Ectodermal cell (in vitro differentiated cells): ENCODE data around the gene C3orf80. TPM values are rescaled to one million over a fixed set of nuclear protein-coding genes. Genes with fewer than 3 reads are reported as not detected.
"Not testable (repeated sequence)": the region's sequence is repeated elsewhere in the genome, so short reads cannot be mapped to it uniquely, and the experiment has no call there.

ENCODE experiments used
- H3K27ac ChIP-seq: 2 replicates; pipeline ENCODE4 v1.7.0; 2013; ENCODE audit warnings: mild to moderate bottlenecking, low read depth, low read length; ENCODE audit not compliant: insufficient read depth, poor library complexity, severe bottlenecking
- H3K27me3 ChIP-seq: 2 replicates; pipeline ENCODE4 v1.7.0; 2013; ENCODE audit warnings: mild to moderate bottlenecking, low read length; ENCODE audit not compliant: insufficient read depth, control insufficient read depth, poor library complexity, severe bottlenecking
- H3K36me3 ChIP-seq: one replicate; pipeline ENCODE4 v1.7.0; 2013; ENCODE audit warnings: low read length; ENCODE audit not compliant: control insufficient read depth, insufficient read depth
- H3K4me1 ChIP-seq: one replicate; pipeline ENCODE4 v1.7.0; 2013; ENCODE audit warnings: low read length; ENCODE audit not compliant: control insufficient read depth, insufficient read depth
- H3K4me3 ChIP-seq: 2 replicates; pipeline ENCODE4 v1.7.0; 2013; ENCODE audit warnings: low read depth, low read length, control low read depth; ENCODE audit not compliant: insufficient read depth
- H3K9me3 ChIP-seq: 2 replicates; pipeline ENCODE4 v1.7.0; 2013; ENCODE audit warnings: mild to moderate bottlenecking, low read length, moderate library complexity; ENCODE audit not compliant: control insufficient read depth
- WGBS, 2 experiments: methylation state at CpG; one replicate each; pipeline ENCODE4 v1.1.7; 2013; ENCODE audit warnings: missing lambda C conversion rate in 2 of 2; 5-methylcytosine and 5-hydroxymethylcytosine counted together
- polyA plus RNA-seq, 4 experiments: library from polyadenylated mRNA; stranded (reverse); fragments of 50-300 nt; gene quantifications; one replicate each; pipeline ENCODE4 v1.2.3, GENCODE V29; 2013

The C3orf80 gene
- polyA plus RNA-seq (2013, experiment 1 of 4) = 0.15 TPM
- polyA plus RNA-seq (2013, experiment 2 of 4) = not detected
- polyA plus RNA-seq (2013, experiment 3 of 4) = not detected
- polyA plus RNA-seq (2013, experiment 4 of 4) = 0.16 TPM

DNA sequence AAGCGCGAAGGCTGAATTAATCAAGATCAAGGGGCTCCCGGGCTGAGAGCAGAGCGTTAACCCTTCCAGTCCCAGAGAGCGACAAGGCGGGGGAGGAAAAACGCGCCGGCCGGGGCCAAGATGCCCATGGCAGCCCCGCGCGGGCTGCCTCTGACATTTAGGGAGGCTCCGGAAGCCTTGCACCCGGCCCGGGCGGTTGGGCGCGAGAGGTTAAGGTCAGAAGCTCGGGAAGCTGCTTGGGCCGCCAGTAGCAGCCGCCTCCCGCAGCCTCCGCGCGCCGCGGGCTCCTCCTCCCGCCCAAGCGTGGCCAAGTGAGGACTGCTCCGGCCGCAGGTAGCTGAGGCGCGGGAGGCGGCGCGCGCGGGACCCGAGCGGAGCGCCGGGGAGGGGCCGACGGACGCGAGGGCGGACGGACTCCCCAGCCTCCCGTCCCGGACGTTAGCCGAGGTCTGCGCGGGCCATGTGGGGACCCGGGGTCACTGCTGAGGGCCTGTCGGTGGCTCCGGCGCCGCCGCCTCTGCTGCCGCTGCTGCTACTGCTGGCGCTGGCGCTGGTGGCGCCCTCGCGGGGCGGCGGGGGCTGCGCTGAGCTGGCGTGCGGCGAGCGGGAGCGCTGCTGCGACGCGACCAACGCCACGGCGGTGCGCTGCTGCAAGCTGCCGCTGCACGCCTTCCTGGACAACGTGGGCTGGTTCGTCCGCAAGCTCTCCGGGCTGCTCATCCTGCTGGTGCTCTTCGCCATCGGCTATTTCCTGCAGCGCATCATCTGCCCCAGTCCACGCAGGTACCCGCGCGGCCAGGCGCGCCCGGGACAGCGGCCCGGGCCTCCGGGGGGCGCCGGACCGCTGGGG, at the start of gene C3orf80:
TSS of gene C3orf80 (plus strand) at position 247 of the 850 bp plus-strand sequence. CDS start at position 461, 214 bp downstream.
- Histone ChIP-seq H3K36me3 (no peaks in the 10 kb centered on the region), H3K9me3 (no peaks in the 10 kb centered on the region), H3K27ac (no peak within 1 kb of the TSS), H3K4me3 (peak within 1 kb of the TSS; percentile 37), H3K27me3 (peaks cover 79% of the 10 kb centered on the region), H3K4me1 (peaks cover 8% of the 10 kb centered on the region)
- 1% methylated on average over 104 of the region's 104 CpGs for WGBS, 2 experiments

DNA sequence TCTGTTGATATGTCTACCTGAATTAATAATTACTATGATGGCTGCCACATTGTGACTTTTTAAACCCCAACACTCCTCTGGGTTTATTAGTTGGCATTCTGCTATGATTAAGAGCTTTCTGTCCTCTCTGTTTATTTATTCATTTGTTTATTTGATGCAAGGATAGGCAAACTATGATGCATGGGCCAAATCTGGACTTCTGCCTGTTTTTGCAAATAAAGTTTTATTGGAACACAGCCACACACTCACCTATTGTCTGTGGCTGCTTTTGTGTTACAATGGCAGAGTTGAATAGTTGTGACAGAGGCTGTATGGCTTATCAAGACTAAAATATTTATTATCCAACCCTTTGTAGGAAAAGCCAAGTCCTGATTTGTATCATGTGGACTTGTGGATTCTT, 48.3 kb upstream of the C3orf80 start:
- H3K9me3 ChIP-seq = no peaks in the 10 kb centered on the region
- H3K4me3 ChIP-seq = no peak overlapping the region
- no peak overlapping the region for H3K27ac ChIP-seq
- no peaks in the 10 kb centered on the region for H3K27me3 ChIP-seq
- H3K36me3 ChIP-seq = no peaks in the 10 kb centered on the region
- no peaks in the 10 kb centered on the region for H3K4me1 ChIP-seq

GRCh38 chr3:160178661-160179060, 46.6 kb upstream of the C3orf80 start:
- whole genome bisulfite sequencing, 2 experiments = 97% methylated on average over 35 of the region's 35 CpGs

GRCh38 chr3:160179403-160179802, 45.8 kb upstream of the C3orf80 start:
- not testable (repeated sequence) for H3K36me3 ChIP-seq, H3K4me3 ChIP-seq, H3K27ac ChIP-seq, H3K9me3 ChIP-seq, H3K27me3 ChIP-seq, H3K4me1 ChIP-seq
- 88 to 90% methylated on average over 1 to 2 of the region's 4 CpGs for WGBS, 2 experiments

More at GRCh38 chr3:160178661-160179060, 46.6 kb upstream of the C3orf80 start:
- not testable (repeated sequence) for H3K27ac ChIP-seq, H3K4me1 ChIP-seq, H3K36me3 ChIP-seq, H3K27me3 ChIP-seq, H3K9me3 ChIP-seq, H3K4me3 ChIP-seq

DNA sequence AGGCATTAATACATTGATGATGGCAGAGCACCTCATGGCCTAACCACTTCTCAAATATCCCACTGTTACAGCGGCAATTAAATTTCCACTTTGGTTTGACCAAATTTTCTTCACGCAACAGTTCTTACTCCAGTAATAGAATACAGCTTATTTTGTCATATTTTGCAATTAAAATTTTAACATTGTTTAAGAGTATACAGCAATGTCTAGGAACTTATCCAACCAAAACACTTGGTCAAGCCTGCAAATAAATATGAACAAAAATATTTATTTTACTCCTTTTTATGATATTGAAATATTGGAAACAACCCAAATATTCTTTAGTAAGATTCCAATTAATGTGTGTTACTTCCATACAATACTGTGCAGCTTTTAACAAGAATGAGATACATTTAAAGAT, 45.3 kb upstream of the C3orf80 start:
- no peak overlapping the region for H3K27ac ChIP-seq
- H3K36me3 ChIP-seq = no peaks in the 10 kb centered on the region
- no peak overlapping the region for H3K4me3 ChIP-seq
- no peaks in the 10 kb centered on the region for H3K9me3 ChIP-seq
- 100% methylated on average over 2 of the region's 2 CpGs for WGBS, 2 experiments
- no peaks in the 10 kb centered on the region for H3K4me1 ChIP-seq
- H3K27me3 ChIP-seq = no peaks in the 10 kb centered on the region

DNA sequence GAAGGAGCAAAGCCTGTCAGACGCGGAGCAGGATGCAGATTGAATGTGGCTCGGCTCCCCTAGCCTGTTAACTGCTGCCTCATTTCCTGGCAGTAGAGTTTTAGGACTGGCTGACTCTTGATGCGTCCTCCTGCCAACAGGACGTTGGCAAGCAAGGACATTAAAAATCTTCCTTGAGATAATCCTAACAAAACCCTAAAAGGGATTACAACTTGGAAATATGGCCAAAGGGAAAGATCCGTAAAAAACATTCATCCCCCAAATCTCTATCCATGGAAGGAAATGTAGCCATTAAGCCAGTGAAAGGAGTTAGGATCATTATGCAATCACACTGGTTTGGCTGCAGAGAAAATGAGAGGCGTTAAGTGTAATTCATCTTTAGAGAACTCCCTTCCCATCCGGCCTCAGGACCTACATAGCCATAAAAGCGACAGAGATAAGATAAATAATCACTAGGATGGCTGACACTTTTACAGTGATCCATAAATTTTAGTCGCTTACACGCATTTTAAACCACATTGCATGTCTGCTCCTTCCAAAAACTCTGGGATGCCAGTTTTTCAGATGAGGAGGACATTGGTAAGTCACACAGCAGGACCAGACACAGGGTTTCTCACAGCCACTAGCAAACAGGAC, 44.5 kb upstream of the C3orf80 start:
- Histone ChIP-seq H3K27me3 (no peaks in the 10 kb centered on the region), H3K27ac (peak overlapping the region; percentile 8), H3K4me1 (no peaks in the 10 kb centered on the region), H3K4me3 (no peak overlapping the region), H3K36me3 (no peaks in the 10 kb centered on the region), H3K9me3 (no peaks in the 10 kb centered on the region)
- WGBS, 2 experiments = 82 to 86% methylated on average over 10 to 11 of the region's 11 CpGs

GRCh38 chr3:160183345-160184076, 41.7 kb upstream of the C3orf80 start:
- H3K27ac ChIP-seq = no peak overlapping the region
- WGBS, 2 experiments = 92 to 94% methylated on average over 1 to 4 of the region's 4 CpGs
- H3K27me3 ChIP-seq = no peaks in the 10 kb centered on the region
- H3K4me1 ChIP-seq = no peaks in the 10 kb centered on the region
- no peaks in the 10 kb centered on the region for H3K9me3 ChIP-seq
- no peak overlapping the region for H3K4me3 ChIP-seq
- no peaks in the 10 kb centered on the region for H3K36me3 ChIP-seq

DNA sequence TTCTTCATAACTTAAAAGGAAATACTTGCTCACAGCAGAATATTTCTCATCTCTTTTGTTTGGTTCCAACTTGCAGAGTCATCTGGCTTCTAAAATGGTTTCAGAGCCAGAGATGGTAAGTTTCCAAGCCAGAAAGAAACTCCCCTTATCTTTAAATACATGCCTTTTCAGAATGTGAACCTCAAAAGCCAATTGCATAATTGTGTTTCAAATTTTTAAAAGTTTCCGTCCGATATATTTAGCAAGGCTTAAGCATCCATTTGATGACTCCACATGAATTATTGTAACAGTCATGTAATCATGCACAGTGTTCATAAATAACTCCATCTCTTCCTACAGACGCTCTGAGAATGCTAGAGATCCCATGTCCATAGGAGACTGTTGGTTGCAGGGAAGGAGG, 40.6 kb upstream of the C3orf80 start:
- WGBS, 2 experiments = 91 to 95% methylated on average over 3 of the region's 3 CpGs
- H3K4me1 ChIP-seq = no peaks in the 10 kb centered on the region
- H3K27ac ChIP-seq = no peak overlapping the region
- H3K27me3 ChIP-seq = no peaks in the 10 kb centered on the region
- H3K36me3 ChIP-seq = no peaks in the 10 kb centered on the region
- no peak overlapping the region for H3K4me3 ChIP-seq
- no peaks in the 10 kb centered on the region for H3K9me3 ChIP-seq

DNA sequence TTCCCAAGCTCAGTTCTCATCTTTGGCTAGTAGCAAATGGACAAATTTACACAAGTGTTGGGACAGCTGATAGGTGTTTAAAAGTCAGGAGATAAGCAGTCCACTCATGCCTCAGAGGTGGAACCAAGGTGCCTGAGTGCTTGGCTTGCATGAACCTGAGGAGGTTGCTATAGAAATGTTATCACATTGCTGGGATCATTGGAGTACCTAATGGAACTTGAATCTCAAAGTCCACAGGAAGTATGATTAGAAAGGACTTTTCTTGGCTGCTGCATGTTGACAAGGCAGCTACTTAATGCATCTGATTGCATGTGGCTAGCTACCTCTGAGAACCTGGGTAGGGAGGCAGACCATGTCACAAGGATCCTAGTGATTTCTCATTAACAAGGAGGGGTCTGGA, 39.5 kb upstream of the C3orf80 start:
- H3K4me1 ChIP-seq = no peaks in the 10 kb centered on the region
- H3K4me3 ChIP-seq = no peak overlapping the region
- no peaks in the 10 kb centered on the region for H3K36me3 ChIP-seq
- no peaks in the 10 kb centered on the region for H3K27me3 ChIP-seq
- no peaks in the 10 kb centered on the region for H3K9me3 ChIP-seq
- no peak overlapping the region for H3K27ac ChIP-seq

DNA sequence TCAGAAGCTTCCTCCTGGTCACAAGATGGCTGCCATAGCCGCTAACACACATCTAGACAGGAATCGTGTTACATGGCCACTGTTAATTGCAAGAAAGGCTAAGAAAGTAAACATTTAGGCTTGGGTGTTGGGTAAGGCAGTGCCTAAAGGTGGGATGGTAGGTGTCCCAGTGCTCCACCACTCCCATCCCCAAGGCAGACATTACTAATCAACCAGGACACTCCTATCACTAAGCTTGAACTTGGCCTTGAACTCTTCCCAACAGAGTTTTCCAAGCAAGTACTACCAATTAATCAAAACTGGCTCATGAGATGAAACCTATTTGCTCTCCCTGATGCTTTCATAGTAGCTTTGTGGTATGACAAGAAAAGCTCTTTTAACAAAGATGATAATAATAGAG, 37.9 kb upstream of the C3orf80 start:
- Histone ChIP-seq H3K36me3 (no peaks in the 10 kb centered on the region), H3K27me3 (no peaks in the 10 kb centered on the region), H3K9me3 (no peaks in the 10 kb centered on the region), H3K27ac (no peak overlapping the region), H3K4me1 (no peaks in the 10 kb centered on the region), H3K4me3 (no peak overlapping the region)
- 94 to 95% methylated on average over 2 of the region's 2 CpGs for WGBS, 2 experiments
